MCF 10A (cell line): ENCODE results near the gene HTR1E. TPM values are rescaled to one million over a fixed set of nuclear protein-coding genes. Genes with fewer than 3 reads are reported as not detected.

Experiments used
- BruUV-seq: library from RNA; stranded (reverse); fragments of 400-500 nt; replicated peaks from 2 replicates; lab custom pipeline; 2021; lab: Mats Ljungman, UMichigan
- CTCF ChIA-PET: fragments of 300-600 bp; sonication (Branson Sonifier 250); formaldehyde crosslinking; extraction: SDS; loops from one replicate; lab custom pipeline; 2021; ENCODE audit warnings: antibody characterized with exemption, inconsistent platforms; lab: Yijun Ruan, JAX
- POLR2A ChIA-PET: fragments of 300-600, 350-650 bp; sonication (Branson Sonifier 250); formaldehyde crosslinking; extraction: SDS; loops from one replicate; lab custom pipeline; 2020; ENCODE audit warnings: antibody characterized with exemption, inconsistent platforms; lab: Yijun Ruan, JAX
- DNase-seq: peaks from one replicate; pipeline ENCODE4 v3.0.0-alpha.2; 2018; ENCODE audit not compliant: unreplicated experiment
- H3K27ac Mint-ChIP-seq: one replicate; pipeline ENCODE4 v1.8.0; 2022; ENCODE audit warnings: mild to moderate bottlenecking, low read depth, mixed read lengths; ENCODE audit not compliant: unreplicated experiment
- H3K27me3 Mint-ChIP-seq: one replicate; pipeline ENCODE4 v1.8.0; 2022; ENCODE audit warnings: mixed read lengths; ENCODE audit not compliant: insufficient read depth, unreplicated experiment
- H3K36me3 Mint-ChIP-seq: one replicate; pipeline ENCODE4 v1.8.0; 2022; ENCODE audit warnings: mild to moderate bottlenecking, moderate library complexity, mixed read lengths; ENCODE audit not compliant: insufficient read depth, unreplicated experiment
- H3K4me1 Mint-ChIP-seq: one replicate; pipeline ENCODE4 v1.8.0; 2022; ENCODE audit warnings: mixed read lengths; ENCODE audit not compliant: insufficient read depth, unreplicated experiment
- H3K4me3 Mint-ChIP-seq: one replicate; pipeline ENCODE4 v1.8.0; 2022; ENCODE audit warnings: mild to moderate bottlenecking, moderate library complexity, mixed read lengths; ENCODE audit not compliant: unreplicated experiment
- H3K9me3 Mint-ChIP-seq: one replicate; pipeline ENCODE4 v1.8.0; 2022; ENCODE audit warnings: mixed read lengths; ENCODE audit not compliant: unreplicated experiment
- intact Hi-C: fragments of 100-400 bp; cut with micrococcal nuclease; formaldehyde crosslinking; loops from 2 replicates; pipeline ENCODE4 v1.14.1; 2022
- total RNA-seq: library from RNA; stranded (reverse); gene quantifications from 2 replicates; pipeline ENCODE4 v1.2.3, GENCODE V29; 2022
- TF ChIP-seq, protein P1 (sequence below): fragments of 200-600 bp; IDR thresholded peaks from one replicate; pipeline ENCODE4 v1.8.0; 2022; ENCODE audit warnings: antibody characterized with exemption, mild to moderate bottlenecking; ENCODE audit not compliant: unreplicated experiment

HTR1E gene
- total RNA-seq, 1 experiment from 2014 or later, result not detected

DNA sequence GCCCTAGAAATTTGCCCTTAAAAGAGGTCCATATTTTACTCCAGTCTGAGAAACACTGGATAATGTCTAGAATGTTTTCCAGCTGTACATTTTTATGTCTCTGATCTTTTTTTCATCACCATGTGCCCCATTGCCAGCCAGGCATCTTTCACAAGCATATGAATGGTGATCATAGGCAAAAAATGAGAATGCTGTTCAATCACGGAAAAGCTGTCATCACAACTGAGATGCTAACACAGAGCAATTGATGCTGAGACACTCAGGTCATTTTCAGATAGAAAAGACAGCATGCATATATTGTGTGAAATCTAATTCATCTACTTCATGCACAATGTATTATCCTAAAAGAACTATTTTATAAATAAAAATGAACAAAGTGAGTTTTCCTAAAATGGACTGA, 116.0 kb downstream of the HTR1E start:
- intact Hi-C loops, result no loop called here

DNA sequence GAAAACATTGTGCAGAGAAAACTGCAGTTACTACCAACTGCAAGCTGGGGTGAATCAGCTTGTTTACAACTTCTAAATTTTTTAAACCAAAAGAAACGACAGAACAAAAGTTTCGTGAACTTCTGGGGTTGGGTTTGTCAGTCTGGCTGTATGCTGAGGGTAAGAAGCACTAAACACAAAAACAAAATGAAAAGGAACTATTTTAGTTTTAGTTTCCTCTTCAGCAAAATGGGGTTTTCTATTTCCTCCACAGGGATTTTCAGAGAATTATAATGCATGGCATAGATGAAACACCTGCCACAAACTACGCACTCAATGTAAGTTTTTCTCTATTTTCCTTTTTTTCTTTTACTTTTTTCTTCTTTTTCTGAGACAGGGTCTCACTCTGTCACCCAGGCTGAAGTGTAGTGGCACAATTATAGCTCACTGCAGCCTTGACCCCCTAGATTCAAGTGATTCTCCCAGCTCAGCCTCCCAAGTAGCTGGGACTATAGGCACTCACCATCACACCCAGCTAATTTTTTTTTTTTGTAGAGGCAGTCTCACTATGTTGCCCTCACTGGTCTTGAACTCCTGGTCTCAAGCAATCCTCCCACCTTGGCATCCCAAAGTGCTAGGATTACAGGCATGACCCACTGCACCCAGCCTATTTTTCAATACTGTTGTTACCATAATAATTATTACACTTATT, 117.0 kb downstream of the HTR1E start:
- intact Hi-C loops, result no loop called here

More for the DNA sequence above, 116.0 kb downstream of the HTR1E start:
- H3K9me3 Mint-ChIP-seq, result no peaks in the 10 kb centered on the region
- H3K36me3 Mint-ChIP-seq, result no peaks in the 10 kb centered on the region
- TF ChIP-seq, protein P1, sequence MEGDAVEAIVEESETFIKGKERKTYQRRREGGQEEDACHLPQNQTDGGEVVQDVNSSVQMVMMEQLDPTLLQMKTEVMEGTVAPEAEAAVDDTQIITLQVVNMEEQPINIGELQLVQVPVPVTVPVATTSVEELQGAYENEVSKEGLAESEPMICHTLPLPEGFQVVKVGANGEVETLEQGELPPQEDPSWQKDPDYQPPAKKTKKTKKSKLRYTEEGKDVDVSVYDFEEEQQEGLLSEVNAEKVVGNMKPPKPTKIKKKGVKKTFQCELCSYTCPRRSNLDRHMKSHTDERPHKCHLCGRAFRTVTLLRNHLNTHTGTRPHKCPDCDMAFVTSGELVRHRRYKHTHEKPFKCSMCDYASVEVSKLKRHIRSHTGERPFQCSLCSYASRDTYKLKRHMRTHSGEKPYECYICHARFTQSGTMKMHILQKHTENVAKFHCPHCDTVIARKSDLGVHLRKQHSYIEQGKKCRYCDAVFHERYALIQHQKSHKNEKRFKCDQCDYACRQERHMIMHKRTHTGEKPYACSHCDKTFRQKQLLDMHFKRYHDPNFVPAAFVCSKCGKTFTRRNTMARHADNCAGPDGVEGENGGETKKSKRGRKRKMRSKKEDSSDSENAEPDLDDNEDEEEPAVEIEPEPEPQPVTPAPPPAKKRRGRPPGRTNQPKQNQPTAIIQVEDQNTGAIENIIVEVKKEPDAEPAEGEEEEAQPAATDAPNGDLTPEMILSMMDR, result no peak
- peaks cover 75% of the 10 kb centered on the region for H3K27me3 Mint-ChIP-seq
- ChIA-PET CTCF (no interaction called here), POLR2A (no interaction called here)
- no peaks in the 10 kb centered on the region for H3K4me1 Mint-ChIP-seq
- no TSS peak for BruUV-seq
- no peak for DNase-seq
- no peak overlapping the region for H3K27ac Mint-ChIP-seq
- no peak overlapping the region for H3K4me3 Mint-ChIP-seq

DNA sequence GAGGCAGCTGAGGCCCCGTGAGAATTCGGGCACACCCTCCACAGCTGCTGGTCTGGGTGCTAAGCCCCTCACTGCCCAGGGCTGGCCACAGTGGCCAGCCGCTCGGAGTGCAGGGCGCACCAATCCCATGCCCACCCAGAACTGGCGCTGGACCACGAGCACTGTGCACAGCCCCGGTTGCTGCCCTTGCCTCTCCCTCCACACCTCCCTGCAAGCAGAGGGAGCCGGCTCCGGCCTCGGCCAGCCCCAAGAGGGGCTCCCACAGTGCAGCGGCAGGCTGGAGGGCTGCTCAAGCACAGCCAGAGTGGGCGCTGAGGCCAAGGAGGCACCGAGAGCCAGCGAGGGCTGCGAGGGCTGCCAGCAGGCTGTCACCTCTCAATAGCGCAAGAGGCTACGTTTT, 122.6 kb downstream of the HTR1E start:
- BruUV-seq, result no TSS peak
- intact Hi-C loops, result no loop called here
- TF ChIP-seq, protein P1, result no peak
- POLR2A ChIA-PET, result no interaction called here
- Mint-ChIP-seq H3K27ac (no peak overlapping the region), H3K9me3 (no peaks in the 10 kb centered on the region), H3K4me3 (no peak overlapping the region), H3K36me3 (no peaks in the 10 kb centered on the region), H3K27me3 (peaks cover 68% of the 10 kb centered on the region), H3K4me1 (no peaks in the 10 kb centered on the region)
- CTCF ChIA-PET, result no interaction called here
- no peak for DNase-seq

More for the DNA sequence above, 117.0 kb downstream of the HTR1E start:
- peaks cover 71% of the 10 kb centered on the region for H3K27me3 Mint-ChIP-seq
- POLR2A ChIA-PET, result no interaction called here
- H3K4me1 Mint-ChIP-seq, result no peaks in the 10 kb centered on the region
- no peak for DNase-seq
- no peaks in the 10 kb centered on the region for H3K9me3 Mint-ChIP-seq
- no peak overlapping the region for H3K4me3 Mint-ChIP-seq
- H3K36me3 Mint-ChIP-seq, result no peaks in the 10 kb centered on the region
- CTCF ChIA-PET, result interaction anchor here (0.7 kb wide), 1 partner anchor 10 kb away, joined by 4 read pairs; no protein-coding TSS in a partner anchor
- no peak overlapping the region for H3K27ac Mint-ChIP-seq
- TF ChIP-seq, protein P1, result no peak
- BruUV-seq, result no TSS peak

DNA sequence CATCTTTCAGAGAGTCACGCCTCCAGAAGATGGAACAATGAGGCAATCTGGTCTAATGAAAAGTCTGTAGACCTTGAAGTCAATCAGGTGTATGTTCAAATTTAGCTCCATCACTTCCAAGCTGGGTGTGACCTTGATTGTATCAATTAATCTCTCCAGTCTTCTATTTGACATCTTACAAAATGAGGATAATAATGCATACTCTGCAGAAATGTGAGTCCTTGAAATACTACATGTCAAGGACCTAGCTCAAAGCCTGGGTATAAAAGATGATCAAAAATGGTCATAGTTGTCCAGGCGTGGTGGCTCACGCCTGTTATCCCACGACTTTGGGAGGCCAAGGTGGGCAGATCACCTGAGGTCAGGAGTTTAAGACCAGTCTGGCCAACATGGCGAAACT, 127.8 kb downstream of the HTR1E start:
- TF ChIP-seq, protein P1, result no peak
- no peak overlapping the region for H3K27ac Mint-ChIP-seq
- CTCF ChIA-PET, result interaction anchor here (0.5 to 2.2 kb wide), 10 partner anchors 13 to 1425 kb away, joined by 3 to 7 read pairs (median 3); no protein-coding TSS in a partner anchor

More for the DNA sequence above, 127.8 kb downstream of the HTR1E start:
- Mint-ChIP-seq H3K4me3 (no peak overlapping the region), H3K9me3 (no peaks in the 10 kb centered on the region), H3K27me3 (peaks cover 31% of the 10 kb centered on the region), H3K36me3 (no peaks in the 10 kb centered on the region), H3K4me1 (peaks cover 10% of the 10 kb centered on the region)
- intact Hi-C loops, result loop anchor here (5.0 kb wide), 2 partner anchors 72 to 862 kb away; no protein-coding TSS in a partner anchor
- DNase-seq, result no peak
- POLR2A ChIA-PET, result no interaction called here
- BruUV-seq, result no TSS peak

Other genes starting within 250 kb of the HTR1E start
- gene CGA, start 157.6 kb downstream of the HTR1E start, total RNA-seq, result not detected in 2 replicates
- 17.1 and 24.4 TPM in 2 replicates for gene ZNF292, start 218.0 kb downstream of the HTR1E start, total RNA-seq